Astrocyte (in vitro differentiated cells and primary cell): ENCODE data around the gene PNPLA2. TPM values are rescaled to one million over a fixed set of nuclear protein-coding genes. Genes with fewer than 3 reads are reported as not detected.

Experiments used
- DNase-seq: peaks from one replicate; pipeline ENCODE4 v3.0.0-alpha.2; 2010; ENCODE audit warnings: low read depth
- FAIRE-seq: peaks from 2 replicates; lab custom pipeline; 2011; peaks lifted over from hg19 to GRCh38; lab: Jason Lieb, UNC
- H2AFZ ChIP-seq: 2 replicates; pipeline ENCODE4 v1.6.0; 2012; ENCODE audit warnings: low read depth, low read length, inconsistent platforms
- H3K27ac ChIP-seq: 2 replicates; pipeline ENCODE4 v1.5.1; 2011; ENCODE audit warnings: low read depth, low read length, inconsistent platforms
- H3K27me3 ChIP-seq: 2 replicates; pipeline ENCODE4 v1.6.0; 2011; ENCODE audit warnings: low read length, inconsistent platforms; ENCODE audit not compliant: insufficient read depth
- H3K36me3 ChIP-seq: 2 replicates; pipeline ENCODE4 v1.5.1; 2011; ENCODE audit warnings: low read length, inconsistent platforms; ENCODE audit not compliant: insufficient read depth
- H3K4me1 ChIP-seq: 2 replicates; pipeline ENCODE4 v1.5.1; 2011; ENCODE audit warnings: low read length, inconsistent platforms; ENCODE audit not compliant: insufficient read depth
- H3K4me2 ChIP-seq: 2 replicates; pipeline ENCODE4 v1.6.0; 2012; ENCODE audit warnings: low read length, inconsistent platforms
- H3K4me3 ChIP-seq: 2 replicates; pipeline ENCODE4 v1.5.1; 2011; ENCODE audit warnings: low read depth, mild to moderate bottlenecking, low read length, inconsistent platforms; ENCODE audit not compliant: insufficient read depth
- H3K79me2 ChIP-seq: 2 replicates; pipeline ENCODE4 v1.6.0; 2012; ENCODE audit warnings: mild to moderate bottlenecking, low read length, inconsistent platforms; ENCODE audit not compliant: insufficient read depth
- H3K9ac ChIP-seq: 2 replicates; pipeline ENCODE4 v1.6.0; 2012; ENCODE audit warnings: mild to moderate bottlenecking, low read length, inconsistent platforms
- H3K9me3 ChIP-seq: 2 replicates; pipeline ENCODE4 v1.5.1; 2012; ENCODE audit warnings: low read depth, mild to moderate bottlenecking, low read length, inconsistent platforms; ENCODE audit not compliant: insufficient read depth
- H4K20me1 ChIP-seq: 2 replicates; pipeline ENCODE4 v1.6.0; 2012; ENCODE audit warnings: low read length, inconsistent platforms; ENCODE audit not compliant: insufficient read depth
- H3K27ac Mint-ChIP-seq: one replicate; pipeline ENCODE4 v1.8.0; 2021; ENCODE audit warnings: mild to moderate bottlenecking, mixed read lengths; ENCODE audit not compliant: unreplicated experiment
- H3K27me3 Mint-ChIP-seq: one replicate; pipeline ENCODE4 v1.8.0; 2021; ENCODE audit warnings: low read depth, mixed read lengths; ENCODE audit not compliant: unreplicated experiment
- H3K36me3 Mint-ChIP-seq: one replicate; pipeline ENCODE4 v1.8.0; 2021; ENCODE audit warnings: low read depth, mixed read lengths; ENCODE audit not compliant: unreplicated experiment
- H3K4me1 Mint-ChIP-seq: one replicate; pipeline ENCODE4 v1.8.0; 2021; ENCODE audit warnings: low read depth, mixed read lengths; ENCODE audit not compliant: unreplicated experiment
- H3K4me3 Mint-ChIP-seq: one replicate; pipeline ENCODE4 v1.8.0; 2021; ENCODE audit warnings: mild to moderate bottlenecking, moderate library complexity, mixed read lengths; ENCODE audit not compliant: unreplicated experiment
- H3K9me3 Mint-ChIP-seq: one replicate; pipeline ENCODE4 v1.8.0; 2021; ENCODE audit warnings: mild to moderate bottlenecking, mixed read lengths; ENCODE audit not compliant: unreplicated experiment
- EZH2 ChIP-seq: IDR thresholded peaks from 2 replicates; pipeline ENCODE4 v1.6.1; 2012; ENCODE audit warnings: mild to moderate bottlenecking, low read length, inconsistent platforms; ENCODE audit not compliant: insufficient read depth
- total RNA-seq: library from RNA; stranded (reverse); gene quantifications from 2 replicates; pipeline ENCODE4 v1.2.1, GENCODE V29; 2021
- TF ChIP-seq, protein P1 (sequence below): IDR thresholded peaks from 2 replicates; pipeline ENCODE4 v1.5.1; 2011; ENCODE audit warnings: low read depth, mild to moderate bottlenecking, inconsistent platforms, low read length, moderate library complexity; ENCODE audit not compliant: insufficient read depth

Gene PNPLA2
- total RNA-seq, 1 donor from 2014 or later = 46.8 TPM

DNA sequence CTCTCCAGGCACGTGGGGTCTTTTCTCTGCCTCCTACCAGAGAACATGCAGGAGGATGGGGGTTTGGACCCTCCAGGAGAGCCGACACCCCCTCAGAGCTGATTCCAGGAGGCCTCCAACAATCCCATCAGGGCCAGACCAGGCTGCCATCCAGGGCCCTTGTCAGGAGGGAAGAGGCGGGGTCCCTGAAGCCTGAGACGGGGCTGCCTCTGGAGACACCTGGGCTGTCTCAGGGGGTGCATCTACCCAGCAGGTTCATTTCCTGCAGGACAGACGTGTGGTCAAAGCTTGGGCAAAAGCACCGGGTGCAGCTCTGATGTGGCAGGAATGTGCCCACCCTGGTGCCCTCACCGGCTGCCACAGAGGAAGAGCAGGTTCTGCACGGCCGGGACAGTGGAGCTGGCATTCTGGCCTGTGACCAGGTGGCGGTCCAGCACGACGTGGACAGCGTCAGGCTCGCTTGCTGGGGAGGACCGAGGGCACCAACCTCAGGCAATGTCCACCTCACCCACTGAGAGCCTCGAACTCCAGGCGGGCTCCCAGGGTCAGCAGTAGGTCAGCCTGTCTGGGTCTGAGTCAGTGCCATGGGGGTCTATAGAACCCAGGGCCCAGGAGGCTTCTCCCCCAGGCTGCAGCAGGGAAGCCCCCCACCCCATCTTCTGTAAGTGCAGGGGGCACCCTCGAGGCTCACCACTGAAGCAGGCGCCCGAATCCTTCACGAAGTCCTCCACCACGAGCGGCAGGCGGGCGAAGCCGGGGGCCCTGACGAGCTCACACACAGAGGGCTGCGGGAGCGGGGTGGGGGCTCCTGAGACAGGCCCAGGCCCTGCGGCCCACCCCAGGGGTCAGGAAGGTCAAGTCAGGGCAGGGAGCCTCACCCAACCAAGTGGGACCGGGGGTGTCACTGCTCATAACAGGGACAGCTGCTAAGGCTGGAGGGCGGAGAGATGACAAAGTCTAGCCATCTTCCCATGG lies 47.8 kb upstream of the PNPLA2 start:
- DNase-seq = no peak
- Mint-ChIP-seq H3K4me3 (no peak overlapping the region), H3K27ac (no peak overlapping the region), H3K9me3 (no peaks in the 10 kb centered on the region), H3K27me3 (no peaks in the 10 kb centered on the region), H3K36me3 (peaks cover 4% of the 10 kb centered on the region), H3K4me1 (peaks cover 9% of the 10 kb centered on the region)
- Histone ChIP-seq H2AFZ (no peak overlapping the region), H3K79me2 (peaks cover 58% of the 10 kb centered on the region), H3K9ac (no peak overlapping the region), H3K9me3 (no peaks in the 10 kb centered on the region), H3K27ac (no peak overlapping the region), H3K4me2 (no peak overlapping the region), H3K27me3 (no peaks in the 10 kb centered on the region), H4K20me1 (peaks cover 74% of the 10 kb centered on the region), H3K4me3 (no peak overlapping the region), H3K4me1 (peaks cover 12% of the 10 kb centered on the region), H3K36me3 (peaks cover 3% of the 10 kb centered on the region)
- TF ChIP-seq, protein P1, sequence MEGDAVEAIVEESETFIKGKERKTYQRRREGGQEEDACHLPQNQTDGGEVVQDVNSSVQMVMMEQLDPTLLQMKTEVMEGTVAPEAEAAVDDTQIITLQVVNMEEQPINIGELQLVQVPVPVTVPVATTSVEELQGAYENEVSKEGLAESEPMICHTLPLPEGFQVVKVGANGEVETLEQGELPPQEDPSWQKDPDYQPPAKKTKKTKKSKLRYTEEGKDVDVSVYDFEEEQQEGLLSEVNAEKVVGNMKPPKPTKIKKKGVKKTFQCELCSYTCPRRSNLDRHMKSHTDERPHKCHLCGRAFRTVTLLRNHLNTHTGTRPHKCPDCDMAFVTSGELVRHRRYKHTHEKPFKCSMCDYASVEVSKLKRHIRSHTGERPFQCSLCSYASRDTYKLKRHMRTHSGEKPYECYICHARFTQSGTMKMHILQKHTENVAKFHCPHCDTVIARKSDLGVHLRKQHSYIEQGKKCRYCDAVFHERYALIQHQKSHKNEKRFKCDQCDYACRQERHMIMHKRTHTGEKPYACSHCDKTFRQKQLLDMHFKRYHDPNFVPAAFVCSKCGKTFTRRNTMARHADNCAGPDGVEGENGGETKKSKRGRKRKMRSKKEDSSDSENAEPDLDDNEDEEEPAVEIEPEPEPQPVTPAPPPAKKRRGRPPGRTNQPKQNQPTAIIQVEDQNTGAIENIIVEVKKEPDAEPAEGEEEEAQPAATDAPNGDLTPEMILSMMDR = no peak
- TF ChIP-seq EZH2 = no peak
- no peak for FAIRE-seq

DNA sequence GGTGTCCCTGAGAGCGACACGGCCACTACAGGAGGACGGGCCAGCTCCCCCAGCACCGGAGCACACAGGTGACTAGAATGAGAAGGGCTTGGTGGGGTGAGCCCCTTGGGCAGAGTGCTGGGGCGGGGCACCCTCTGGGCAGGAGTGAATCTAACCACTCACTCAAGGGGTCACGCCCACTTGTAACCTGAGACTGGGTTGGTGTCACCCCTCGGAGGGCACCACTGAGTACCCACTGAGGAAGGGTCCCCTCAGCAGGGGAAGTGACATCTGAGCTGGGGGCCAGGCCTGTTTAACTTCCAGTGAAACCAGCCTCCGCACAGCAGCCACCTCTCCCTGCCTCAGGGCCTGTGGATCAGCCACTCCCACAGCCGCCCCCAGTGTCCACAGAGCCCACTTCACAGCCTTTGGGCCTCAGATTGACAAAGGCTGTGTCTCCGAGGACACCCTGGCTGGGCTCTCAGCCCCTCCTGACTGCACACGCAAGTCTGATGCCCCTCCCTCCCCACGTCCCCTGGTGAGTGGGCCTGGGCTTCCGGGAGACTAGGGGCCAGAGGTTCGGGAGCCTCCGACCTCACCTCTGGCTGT lies 47.0 kb upstream of the PNPLA2 start:
- DNase-seq (no peak), FAIRE-seq (no peak)
- Mint-ChIP-seq H3K4me3 (no peak overlapping the region), H3K9me3 (no peaks in the 10 kb centered on the region), H3K27me3 (no peaks in the 10 kb centered on the region), H3K27ac (no peak overlapping the region), H3K36me3 (peaks cover 3% of the 10 kb centered on the region), H3K4me1 (peaks cover 7% of the 10 kb centered on the region)
- peaks cover 73% of the 10 kb centered on the region for H4K20me1 ChIP-seq
- no peaks in the 10 kb centered on the region for H3K27me3 ChIP-seq
- no peak overlapping the region for H3K4me3 ChIP-seq
- no peaks in the 10 kb centered on the region for H3K36me3 ChIP-seq
- no peaks in the 10 kb centered on the region for H3K9me3 ChIP-seq
- H3K4me1 ChIP-seq = peaks cover 18% of the 10 kb centered on the region
- H3K9ac ChIP-seq = no peak overlapping the region
- no peak overlapping the region for H3K27ac ChIP-seq
- H2AFZ ChIP-seq = no peak overlapping the region
- TF ChIP-seq EZH2 = no peak
- TF ChIP-seq, protein P1 = no peak
- H3K79me2 ChIP-seq = peaks cover 66% of the 10 kb centered on the region
- H3K4me2 ChIP-seq = no peak overlapping the region
